HG02588 (cell line): ENCODE data around the gene BLOC1S4.

ENCODE experiments used
- ATAC-seq: cut with Tn5 transposase; IDR thresholded peaks from one replicate; pipeline ENCODE4 v1.9.1; 2021; ENCODE audit warnings: mild to moderate bottlenecking, moderate library complexity; ENCODE audit not compliant: unreplicated experiment

BLOC1S4 gene

GRCh38 chr4:6760865-6761264 is 44.9 kb downstream of the BLOC1S4 start:
- ATAC-seq, result no peak

GRCh38 chr4:6761649-6762615 is 46.0 kb downstream of the BLOC1S4 start:
- no peak for ATAC-seq

DNA sequence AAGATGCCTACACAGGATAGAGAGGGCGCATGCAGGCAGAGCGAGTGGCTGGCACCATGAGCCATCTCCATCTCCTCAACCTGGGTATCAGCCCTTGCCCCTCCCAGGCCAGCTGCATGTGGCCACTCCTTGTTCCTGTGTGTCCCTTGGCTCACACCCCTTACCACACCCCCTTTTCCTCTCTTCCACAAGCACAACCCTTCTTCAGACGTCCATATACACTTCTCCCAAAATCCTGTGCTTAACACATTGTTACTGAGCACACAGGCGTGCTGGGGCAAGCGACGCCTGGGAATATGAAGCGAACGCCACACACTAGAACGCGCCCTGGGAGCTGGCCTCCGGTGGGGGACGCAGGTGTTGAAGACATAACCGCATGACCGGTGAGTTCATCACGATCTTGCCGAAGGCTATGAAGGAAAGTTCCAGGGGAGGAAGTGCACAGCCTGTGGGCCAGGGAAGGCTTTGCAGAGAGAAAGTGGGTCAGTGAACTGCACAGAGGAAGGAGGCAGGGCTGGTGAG is 47.4 kb downstream of the BLOC1S4 start:
- ATAC-seq, result no peak

GRCh38 chr4:6764976-6765620 is 49.1 kb downstream of the BLOC1S4 start:
- no peak for ATAC-seq

DNA sequence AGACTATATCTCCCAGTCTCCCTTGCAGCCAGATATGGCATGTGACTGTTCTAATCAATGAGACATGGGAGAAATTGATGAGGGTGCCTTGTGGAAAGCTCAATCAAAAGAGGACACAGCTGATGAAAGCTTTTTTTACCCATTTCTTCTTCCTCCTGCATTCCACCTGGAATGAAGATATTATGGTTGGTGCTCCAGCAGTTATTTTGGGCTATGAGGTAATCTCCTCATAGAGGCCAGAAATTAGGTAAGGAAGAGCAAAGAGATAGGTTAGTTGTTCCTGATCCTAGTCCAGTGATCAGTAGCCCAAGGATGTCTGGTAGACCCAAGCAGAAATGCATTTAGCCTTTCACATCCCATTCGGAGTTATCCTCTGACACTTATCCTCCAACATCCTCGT is 49.7 kb downstream of the BLOC1S4 start:
- no peak for ATAC-seq
